GM19468 (cell line): ENCODE data around the gene DNAJA1.
"Not testable (repeated sequence)": the region's sequence is repeated elsewhere in the genome, so short reads cannot be mapped to it uniquely, and the experiment has no call there.

Experiments
- ATAC-seq: cut with Tn5 transposase; IDR thresholded peaks from one replicate; pipeline ENCODE4 v1.9.1; 2021; ENCODE audit warnings: mild to moderate bottlenecking, moderate library complexity, moderate number of reproducible peaks; ENCODE audit not compliant: unreplicated experiment; ENCODE audit errors: extremely low read depth

The DNAJA1 gene

GRCh38 chr9:33076046-33077004 lies 51.3 kb downstream of the DNAJA1 start, which contains the start of gene SMU1:
SMU1 (minus strand) TSS chr9:33076674; CDS start chr9:33076608, 66 bp downstream.
- ATAC-seq, result peak; percentile 97

GRCh38 chr9:33080534-33080933 lies 55.5 kb downstream of the DNAJA1 start:
- no peak for ATAC-seq

GRCh38 chr9:33081128-33081851 lies 56.2 kb downstream of the DNAJA1 start:
- ATAC-seq, result no peak

GRCh38 chr9:33082128-33082527 lies 57.1 kb downstream of the DNAJA1 start:
- ATAC-seq, result no peak

GRCh38 chr9:33082538-33083326 lies 57.7 kb downstream of the DNAJA1 start:
- ATAC-seq, result no peak

GRCh38 chr9:33085672-33086071 lies 60.6 kb downstream of the DNAJA1 start:
- not testable (repeated sequence) for ATAC-seq
